ENCODE results near the gene NR1H2. TPM values are rescaled to one million over a fixed set of nuclear protein-coding genes. Genes with fewer than 3 reads are reported as not detected.

NR1H2 gene
- total and polyA plus RNA-seq, 2 experiments from 2014 or later, result 32.9 to 70.2 TPM

DNA sequence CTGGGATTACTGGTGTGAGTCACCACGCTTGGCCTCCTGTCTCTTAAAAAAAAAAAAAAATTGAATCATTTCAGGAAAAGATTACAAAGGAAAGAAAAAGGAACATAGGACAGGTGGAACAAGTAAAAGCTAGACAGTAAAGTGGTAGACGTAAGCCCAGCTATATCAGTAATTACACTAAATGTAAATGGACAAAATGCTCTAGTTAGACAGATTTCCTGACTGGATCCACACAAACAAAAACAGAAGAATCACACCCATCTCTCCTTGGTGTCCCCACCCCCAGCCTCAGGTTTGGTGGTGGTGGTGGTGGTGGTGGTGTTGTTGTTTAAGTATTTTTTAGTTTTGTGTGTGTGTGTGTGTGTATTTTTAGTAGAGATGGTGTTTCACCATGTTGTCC, 36.2 kb downstream of the NR1H2 start:
- H3K4me1 ChIP-seq (ENCODE audit: insufficient read depth), result peaks cover 7% of the 10 kb centered on the region; the same call in 1 of the 2 replicates
- H3K36me3 ChIP-seq (ENCODE audit: insufficient read depth), result no peaks in the 10 kb centered on the region; the same call in 1 of the 2 replicates
- Mint-ChIP-seq H3K9me3 (no peaks in the 10 kb centered on the region; the same call in 2 of the 3 replicates), H3K4me1 (peaks cover 6% of the 10 kb centered on the region; the same call in 2 of the 3 replicates), H3K4me3 (no peak overlapping the region), H3K27me3 (ENCODE audit: insufficient read depth, low read depth, poor library complexity) (peaks cover 8% of the 10 kb centered on the region), H3K27ac (no peak overlapping the region), H3K36me3 (ENCODE audit: low read depth) (peaks cover 49% of the 10 kb centered on the region)
- H3K4me2 ChIP-seq, result no peak overlapping the region
- H3K4me3 ChIP-seq, result no peak overlapping the region
- peaks cover 4% of the 10 kb centered on the region for H3F3A ChIP-seq (replicated peaks; ENCODE audit: low read depth)
- H3K9me2 ChIP-seq (ENCODE audit: insufficient read depth), result no peaks in the 10 kb centered on the region
- no peak overlapping the region for H2AFZ ChIP-seq
- TF ChIP-seq ZNF331 (CRISPR knock-in tag; IDR thresholded peaks at IDR 0.05; ENCODE audit: low read depth), result no peak
- TF ChIP-seq NANOG (IDR thresholded peaks at IDR 0.05; ENCODE audit: borderline replicate concordance), result no peak
- no peak for TF ChIP-seq EZH2phosphoT487 (IDR thresholded peaks at IDR 0.05; ENCODE audit: unreplicated experiment)
- TF ChIP-seq, protein P1, sequence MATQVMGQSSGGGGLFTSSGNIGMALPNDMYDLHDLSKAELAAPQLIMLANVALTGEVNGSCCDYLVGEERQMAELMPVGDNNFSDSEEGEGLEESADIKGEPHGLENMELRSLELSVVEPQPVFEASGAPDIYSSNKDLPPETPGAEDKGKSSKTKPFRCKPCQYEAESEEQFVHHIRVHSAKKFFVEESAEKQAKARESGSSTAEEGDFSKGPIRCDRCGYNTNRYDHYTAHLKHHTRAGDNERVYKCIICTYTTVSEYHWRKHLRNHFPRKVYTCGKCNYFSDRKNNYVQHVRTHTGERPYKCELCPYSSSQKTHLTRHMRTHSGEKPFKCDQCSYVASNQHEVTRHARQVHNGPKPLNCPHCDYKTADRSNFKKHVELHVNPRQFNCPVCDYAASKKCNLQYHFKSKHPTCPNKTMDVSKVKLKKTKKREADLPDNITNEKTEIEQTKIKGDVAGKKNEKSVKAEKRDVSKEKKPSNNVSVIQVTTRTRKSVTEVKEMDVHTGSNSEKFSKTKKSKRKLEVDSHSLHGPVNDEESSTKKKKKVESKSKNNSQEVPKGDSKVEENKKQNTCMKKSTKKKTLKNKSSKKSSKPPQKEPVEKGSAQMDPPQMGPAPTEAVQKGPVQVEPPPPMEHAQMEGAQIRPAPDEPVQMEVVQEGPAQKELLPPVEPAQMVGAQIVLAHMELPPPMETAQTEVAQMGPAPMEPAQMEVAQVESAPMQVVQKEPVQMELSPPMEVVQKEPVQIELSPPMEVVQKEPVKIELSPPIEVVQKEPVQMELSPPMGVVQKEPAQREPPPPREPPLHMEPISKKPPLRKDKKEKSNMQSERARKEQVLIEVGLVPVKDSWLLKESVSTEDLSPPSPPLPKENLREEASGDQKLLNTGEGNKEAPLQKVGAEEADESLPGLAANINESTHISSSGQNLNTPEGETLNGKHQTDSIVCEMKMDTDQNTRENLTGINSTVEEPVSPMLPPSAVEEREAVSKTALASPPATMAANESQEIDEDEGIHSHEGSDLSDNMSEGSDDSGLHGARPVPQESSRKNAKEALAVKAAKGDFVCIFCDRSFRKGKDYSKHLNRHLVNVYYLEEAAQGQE (IDR thresholded peaks at IDR 0.05; ENCODE audit: unreplicated experiment), result no peak
- TF ChIP-seq CREB1 (CRISPR knock-in tag; IDR thresholded peaks at IDR 0.05; ENCODE audit: low read depth), result no peak
- TF ChIP-seq, protein P2, sequence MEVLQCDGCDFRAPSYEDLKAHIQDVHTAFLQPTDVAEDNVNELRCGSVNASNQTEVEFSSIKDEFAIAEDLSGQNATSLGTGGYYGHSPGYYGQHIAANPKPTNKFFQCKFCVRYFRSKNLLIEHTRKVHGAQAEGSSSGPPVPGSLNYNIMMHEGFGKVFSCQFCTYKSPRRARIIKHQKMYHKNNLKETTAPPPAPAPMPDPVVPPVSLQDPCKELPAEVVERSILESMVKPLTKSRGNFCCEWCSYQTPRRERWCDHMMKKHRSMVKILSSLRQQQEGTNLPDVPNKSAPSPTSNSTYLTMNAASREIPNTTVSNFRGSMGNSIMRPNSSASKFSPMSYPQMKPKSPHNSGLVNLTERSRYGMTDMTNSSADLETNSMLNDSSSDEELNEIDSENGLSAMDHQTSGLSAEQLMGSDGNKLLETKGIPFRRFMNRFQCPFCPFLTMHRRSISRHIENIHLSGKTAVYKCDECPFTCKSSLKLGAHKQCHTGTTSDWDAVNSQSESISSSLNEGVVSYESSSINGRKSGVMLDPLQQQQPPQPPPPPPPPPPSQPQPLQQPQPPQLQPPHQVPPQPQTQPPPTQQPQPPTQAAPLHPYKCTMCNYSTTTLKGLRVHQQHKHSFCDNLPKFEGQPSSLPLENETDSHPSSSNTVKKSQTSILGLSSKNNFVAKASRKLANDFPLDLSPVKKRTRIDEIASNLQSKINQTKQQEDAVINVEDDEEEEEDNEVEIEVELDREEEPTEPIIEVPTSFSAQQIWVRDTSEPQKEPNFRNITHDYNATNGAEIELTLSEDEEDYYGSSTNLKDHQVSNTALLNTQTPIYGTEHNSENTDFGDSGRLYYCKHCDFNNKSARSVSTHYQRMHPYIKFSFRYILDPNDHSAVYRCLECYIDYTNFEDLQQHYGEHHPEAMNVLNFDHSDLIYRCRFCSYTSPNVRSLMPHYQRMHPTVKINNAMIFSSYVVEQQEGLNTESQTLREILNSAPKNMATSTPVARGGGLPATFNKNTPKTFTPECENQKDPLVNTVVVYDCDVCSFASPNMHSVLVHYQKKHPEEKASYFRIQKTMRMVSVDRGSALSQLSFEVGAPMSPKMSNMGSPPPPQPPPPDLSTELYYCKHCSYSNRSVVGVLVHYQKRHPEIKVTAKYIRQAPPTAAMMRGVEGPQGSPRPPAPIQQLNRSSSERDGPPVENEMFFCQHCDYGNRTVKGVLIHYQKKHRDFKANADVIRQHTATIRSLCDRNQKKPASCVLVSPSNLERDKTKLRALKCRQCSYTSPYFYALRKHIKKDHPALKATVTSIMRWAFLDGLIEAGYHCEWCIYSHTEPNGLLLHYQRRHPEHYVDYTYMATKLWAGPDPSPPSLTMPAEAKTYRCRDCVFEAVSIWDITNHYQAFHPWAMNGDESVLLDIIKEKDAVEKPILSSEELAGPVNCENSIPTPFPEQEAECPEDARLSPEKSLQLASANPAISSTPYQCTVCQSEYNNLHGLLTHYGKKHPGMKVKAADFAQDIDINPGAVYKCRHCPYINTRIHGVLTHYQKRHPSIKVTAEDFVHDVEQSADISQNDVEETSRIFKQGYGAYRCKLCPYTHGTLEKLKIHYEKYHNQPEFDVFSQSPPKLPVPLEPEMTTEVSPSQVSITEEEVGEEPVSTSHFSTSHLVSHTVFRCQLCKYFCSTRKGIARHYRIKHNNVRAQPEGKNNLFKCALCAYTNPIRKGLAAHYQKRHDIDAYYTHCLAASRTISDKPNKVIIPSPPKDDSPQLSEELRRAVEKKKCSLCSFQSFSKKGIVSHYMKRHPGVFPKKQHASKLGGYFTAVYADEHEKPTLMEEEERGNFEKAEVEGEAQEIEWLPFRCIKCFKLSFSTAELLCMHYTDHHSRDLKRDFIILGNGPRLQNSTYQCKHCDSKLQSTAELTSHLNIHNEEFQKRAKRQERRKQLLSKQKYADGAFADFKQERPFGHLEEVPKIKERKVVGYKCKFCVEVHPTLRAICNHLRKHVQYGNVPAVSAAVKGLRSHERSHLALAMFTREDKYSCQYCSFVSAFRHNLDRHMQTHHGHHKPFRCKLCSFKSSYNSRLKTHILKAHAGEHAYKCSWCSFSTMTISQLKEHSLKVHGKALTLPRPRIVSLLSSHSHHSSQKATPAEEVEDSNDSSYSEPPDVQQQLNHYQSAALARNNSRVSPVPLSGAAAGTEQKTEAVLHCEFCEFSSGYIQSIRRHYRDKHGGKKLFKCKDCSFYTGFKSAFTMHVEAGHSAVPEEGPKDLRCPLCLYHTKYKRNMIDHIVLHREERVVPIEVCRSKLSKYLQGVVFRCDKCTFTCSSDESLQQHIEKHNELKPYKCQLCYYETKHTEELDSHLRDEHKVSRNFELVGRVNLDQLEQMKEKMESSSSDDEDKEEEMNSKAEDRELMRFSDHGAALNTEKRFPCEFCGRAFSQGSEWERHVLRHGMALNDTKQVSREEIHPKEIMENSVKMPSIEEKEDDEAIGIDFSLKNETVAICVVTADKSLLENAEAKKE (CRISPR knock-in tag; IDR thresholded peaks at IDR 0.05), result no peak
- TF ChIP-seq ZNF114 (CRISPR knock-in tag; IDR thresholded peaks at IDR 0.05), result no peak
- no peak for TF ChIP-seq STAT1 (IDR thresholded peaks at IDR 0.05; ENCODE audit: unreplicated experiment)
- TF ChIP-seq, protein P3, sequence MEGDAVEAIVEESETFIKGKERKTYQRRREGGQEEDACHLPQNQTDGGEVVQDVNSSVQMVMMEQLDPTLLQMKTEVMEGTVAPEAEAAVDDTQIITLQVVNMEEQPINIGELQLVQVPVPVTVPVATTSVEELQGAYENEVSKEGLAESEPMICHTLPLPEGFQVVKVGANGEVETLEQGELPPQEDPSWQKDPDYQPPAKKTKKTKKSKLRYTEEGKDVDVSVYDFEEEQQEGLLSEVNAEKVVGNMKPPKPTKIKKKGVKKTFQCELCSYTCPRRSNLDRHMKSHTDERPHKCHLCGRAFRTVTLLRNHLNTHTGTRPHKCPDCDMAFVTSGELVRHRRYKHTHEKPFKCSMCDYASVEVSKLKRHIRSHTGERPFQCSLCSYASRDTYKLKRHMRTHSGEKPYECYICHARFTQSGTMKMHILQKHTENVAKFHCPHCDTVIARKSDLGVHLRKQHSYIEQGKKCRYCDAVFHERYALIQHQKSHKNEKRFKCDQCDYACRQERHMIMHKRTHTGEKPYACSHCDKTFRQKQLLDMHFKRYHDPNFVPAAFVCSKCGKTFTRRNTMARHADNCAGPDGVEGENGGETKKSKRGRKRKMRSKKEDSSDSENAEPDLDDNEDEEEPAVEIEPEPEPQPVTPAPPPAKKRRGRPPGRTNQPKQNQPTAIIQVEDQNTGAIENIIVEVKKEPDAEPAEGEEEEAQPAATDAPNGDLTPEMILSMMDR (conservative IDR thresholded peaks at IDR 0.05; ENCODE audit: low read depth in 2 of 2), result no peak
- TF ChIP-seq, protein P4, sequence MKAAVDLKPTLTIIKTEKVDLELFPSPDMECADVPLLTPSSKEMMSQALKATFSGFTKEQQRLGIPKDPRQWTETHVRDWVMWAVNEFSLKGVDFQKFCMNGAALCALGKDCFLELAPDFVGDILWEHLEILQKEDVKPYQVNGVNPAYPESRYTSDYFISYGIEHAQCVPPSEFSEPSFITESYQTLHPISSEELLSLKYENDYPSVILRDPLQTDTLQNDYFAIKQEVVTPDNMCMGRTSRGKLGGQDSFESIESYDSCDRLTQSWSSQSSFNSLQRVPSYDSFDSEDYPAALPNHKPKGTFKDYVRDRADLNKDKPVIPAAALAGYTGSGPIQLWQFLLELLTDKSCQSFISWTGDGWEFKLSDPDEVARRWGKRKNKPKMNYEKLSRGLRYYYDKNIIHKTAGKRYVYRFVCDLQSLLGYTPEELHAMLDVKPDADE (IDR thresholded peaks at IDR 0.05), result no peak
- TF ChIP-seq EZH2 (IDR thresholded peaks at IDR 0.05; ENCODE audit: low read depth, unreplicated experiment), result no peak
- H3K27ac ChIP-seq (ENCODE audit: low read depth), result no peak overlapping the region
- H4K20me1 ChIP-seq (replicated peaks; ENCODE audit: insufficient read depth), result no peaks in the 10 kb centered on the region; the same call in 1 of the 2 replicates
- ATAC-seq, result no peak
- no peaks in the 10 kb centered on the region for H3K79me2 ChIP-seq (replicated peaks; ENCODE audit: insufficient read depth)
- no peak for DNase-seq (ENCODE audit: low spot score)
- H3K27me3 ChIP-seq (ENCODE audit: insufficient read depth), result no peaks in the 10 kb centered on the region

All from GM23338 (cell line).